GM19438 (cell line): ENCODE results near the gene CGB3.
"Not testable (repeated sequence)": the region's sequence is repeated elsewhere in the genome, so short reads cannot be mapped to it uniquely, and the experiment has no call there.

Experiments used
- ATAC-seq: cut with Tn5 transposase; IDR thresholded peaks from one replicate; pipeline ENCODE4 v1.9.1; 2021; ENCODE audit warnings: low read depth; ENCODE audit not compliant: unreplicated experiment

Gene CGB3

GRCh38 chr19:49024233-49024632 is at the start of gene CGB3:
TSS of gene CGB3 (minus strand) at chr19:49024333. CDS start at chr19:49023971, 362 bp downstream.
- ATAC-seq = not testable (repeated sequence)

- no peak for ATAC-seq
Observed at GRCh38 chr19:49071860-49072547, 47.9 kb upstream of the CGB3 start.

GRCh38 chr19:49070416-49070815 is 46.3 kb upstream of the CGB3 start:
- no peak for ATAC-seq

- no peak for ATAC-seq
Observed at GRCh38 chr19:49069026-49069425, 44.9 kb upstream of the CGB3 start.

GRCh38 chr19:49067554-49067953 is 43.4 kb upstream of the CGB3 start:
- no peak for ATAC-seq

GRCh38 chr19:49065905-49066512 is 41.9 kb upstream of the CGB3 start:
- no peak for ATAC-seq

GRCh38 chr19:49064768-49065611 is 40.9 kb upstream of the CGB3 start, which contains the start of gene NTF4:
TSS of gene NTF4 (minus strand) at chr19:49064818. CDS start at chr19:49061997, 2,821 bp downstream.
- no peak for ATAC-seq

GRCh38 chr19:49064029-49064629 is 40.0 kb upstream of the CGB3 start:
- ATAC-seq = no peak

GRCh38 chr19:49061445-49061844 is 37.3 kb upstream of the CGB3 start:
- ATAC-seq = no peak

GRCh38 chr19:49061000-49061399 is 36.9 kb upstream of the CGB3 start:
- ATAC-seq = no peak

- ATAC-seq = no peak
Observed at GRCh38 chr19:49059053-49059452, 34.9 kb upstream of the CGB3 start.

- no peak for ATAC-seq
Observed at GRCh38 chr19:49058562-49058961, 34.4 kb upstream of the CGB3 start.

- no peak for ATAC-seq
Observed at GRCh38 chr19:49057636-49058234, 33.6 kb upstream of the CGB3 start, which contains the start of gene CGB7. TSS of gene CGB7 (minus strand) at chr19:49057749. CDS start at chr19:49055375, 2,374 bp downstream.

- not testable (repeated sequence) for ATAC-seq
Observed at GRCh38 chr19:49056902-49057596, 32.9 kb upstream of the CGB3 start.

GRCh38 chr19:49056101-49056901 is 32.2 kb upstream of the CGB3 start:
- no peak for ATAC-seq

- ATAC-seq = not testable (repeated sequence)
Observed at GRCh38 chr19:49050376-49051033, 26.4 kb upstream of the CGB3 start.

GRCh38 chr19:49049834-49050233 is 25.7 kb upstream of the CGB3 start:
- not testable (repeated sequence) for ATAC-seq

- ATAC-seq = not testable (repeated sequence)
Observed at GRCh38 chr19:49049011-49049410, 24.9 kb upstream of the CGB3 start, which contains the start of gene CGB8. TSS of gene CGB8 (minus strand) at chr19:49049111. CDS start at chr19:49048739, 372 bp downstream.
